Right atrium auricular region (tissue), 2 donors: ENCODE results near the gene TECPR2. TPM values are rescaled to one million over a fixed set of nuclear protein-coding genes. Genes with fewer than 3 reads are reported as not detected.
A peak's percentile ranks its signal among the peaks of the same experiment; 100 is the strongest.

Experiments
- DNase-seq: peaks from one replicate; pipeline ENCODE4 v3.0.0-alpha.2; 2019; ENCODE audit warnings: low spot score
- H3K27ac ChIP-seq, 2 donors: fragments of 200-600 bp; sonication (generic); 1 replicate in 1 of 2; 2 replicates in 1 of 2; pipeline ENCODE4 v1.5.1; 2016 to 2019
- H3K27me3 ChIP-seq, 2 donors: fragments of 200-600 bp; sonication (generic); one replicate each; pipeline versions ENCODE4 v1.5.1 to v1.6.0; 2017 to 2019
- H3K36me3 ChIP-seq: fragments of 200-600 bp; sonication (generic); one replicate; pipeline ENCODE4 v1.5.1; 2016
- H3K4me1 ChIP-seq, 2 donors: fragments of 200-600 bp; sonication (generic); one replicate each; pipeline versions ENCODE4 v1.5.1 to v1.6.0; 2017 to 2019
- H3K4me3 ChIP-seq, 2 donors: fragments of 200-600 bp; sonication (generic); 1 replicate in 1 of 2; 2 replicates in 1 of 2; pipeline ENCODE4 v1.5.1; 2017 to 2019; ENCODE audit warnings: mild to moderate bottlenecking in 1 of 2, moderate library complexity in 1 of 2
- H3K9me3 ChIP-seq, 2 donors: fragments of 200-600 bp; sonication (generic); one replicate each; pipeline ENCODE4 v1.5.1; 2019
- CTCF ChIP-seq, 2 donors: fragments of 200-600 bp; sonication (generic); IDR thresholded peaks; one replicate each; pipeline ENCODE4 v1.5.1; 2019; ENCODE audit warnings: antibody characterized with exemption in 2 of 2
- total RNA-seq, 2 donors: library from RNA; depleted of rRNA; stranded (reverse); fragments of >200 nt; gene quantifications; one replicate each; pipeline ENCODE4 v1.1.0, GENCODE V29; 2016

TECPR2 gene
- total RNA-seq, 2 donors from 2014 or later: 13.2 to 15.5 TPM

GRCh38 chr14:102396521-102396920 is 33.8 kb downstream of the TECPR2 start:
- Histone ChIP-seq H3K27me3 (no peaks in the 10 kb centered on the region), H3K4me1 (peaks cover 0 to 7% of the 10 kb centered on the region in 2 donors), H3K4me3 (no peak overlapping the region), H3K9me3 (no peaks in the 10 kb centered on the region), H3K27ac (no peak overlapping the region), H3K36me3 (no peaks in the 10 kb centered on the region)
- no peak for TF ChIP-seq CTCF (IDR thresholded peaks at IDR 0.05)
- no peak for DNase-seq

- no peak for TF ChIP-seq CTCF (IDR thresholded peaks at IDR 0.05)
- no peak for DNase-seq
- Histone ChIP-seq H3K27ac (no peak overlapping the region), H3K9me3 (peaks cover 0 to 18% of the 10 kb centered on the region in 2 donors), H3K4me1 (peaks cover 0 to 6% of the 10 kb centered on the region in 2 donors), H3K27me3 (no peaks in the 10 kb centered on the region), H3K4me3 (no peak overlapping the region), H3K36me3 (no peaks in the 10 kb centered on the region)
Observed at GRCh38 chr14:102403028-102403427, 40.3 kb downstream of the TECPR2 start.

- H3K36me3 ChIP-seq: no peaks in the 10 kb centered on the region
- peaks cover 0 to 12% of the 10 kb centered on the region in 2 donors for H3K9me3 ChIP-seq
- peaks cover 0 to 16% of the 10 kb centered on the region in 2 donors for H3K4me1 ChIP-seq
- no peak overlapping the region for H3K4me3 ChIP-seq
- no peak for DNase-seq
- peak overlapping the region; percentile 75 to 79 for H3K27ac ChIP-seq
- no peak for TF ChIP-seq CTCF (IDR thresholded peaks at IDR 0.05)
- H3K27me3 ChIP-seq: no peaks in the 10 kb centered on the region
Observed at GRCh38 chr14:102407258-102407657, 44.5 kb downstream of the TECPR2 start.

GRCh38 chr14:102408724-102409123 is 46.0 kb downstream of the TECPR2 start:
- no peaks in the 10 kb centered on the region for H3K36me3 ChIP-seq
- TF ChIP-seq CTCF (IDR thresholded peaks at IDR 0.05): no peak
- no peak for DNase-seq
- H3K4me1 ChIP-seq: peaks cover 0 to 16% of the 10 kb centered on the region in 2 donors
- no peaks in the 10 kb centered on the region for H3K27me3 ChIP-seq
- H3K27ac ChIP-seq: peak overlapping the region; percentile 75 to 79
- H3K9me3 ChIP-seq: no peaks in the 10 kb centered on the region
- no peak overlapping the region for H3K4me3 ChIP-seq

GRCh38 chr14:102415671-102416070 is 52.9 kb downstream of the TECPR2 start:
- Histone ChIP-seq H3K9me3 (no peaks in the 10 kb centered on the region), H3K27me3 (no peaks in the 10 kb centered on the region)
- TF ChIP-seq CTCF (IDR thresholded peaks at IDR 0.05): no peak

GRCh38 chr14:102417001-102417431 is 54.3 kb downstream of the TECPR2 start:
- Histone ChIP-seq H3K27me3 (no peaks in the 10 kb centered on the region), H3K27ac (no peak overlapping the region), H3K36me3 (peaks cover 18% of the 10 kb centered on the region), H3K4me1 (no peaks in the 10 kb centered on the region), H3K4me3 (no peak overlapping the region), H3K9me3 (no peaks in the 10 kb centered on the region)
- no peak for DNase-seq
- TF ChIP-seq CTCF (IDR thresholded peaks at IDR 0.05): no peak

More at GRCh38 chr14:102415671-102416070, 52.9 kb downstream of the TECPR2 start:
- H3K36me3 ChIP-seq: peaks cover 14% of the 10 kb centered on the region
- no peak overlapping the region for H3K4me3 ChIP-seq
- no peak for DNase-seq
- no peak overlapping the region for H3K27ac ChIP-seq
- no peaks in the 10 kb centered on the region for H3K4me1 ChIP-seq
